Karpas-422 (cell line): Measurements from ENCODE around the gene KIF2C. TPM values are rescaled to one million over a fixed set of nuclear protein-coding genes. Genes with fewer than 3 reads are reported as not detected.
"Not testable (repeated sequence)": the region's sequence is repeated elsewhere in the genome, so short reads cannot be mapped to it uniquely, and the experiment has no call there.

ENCODE experiments used
- DNase-seq: peaks from one replicate; pipeline ENCODE4 v3.0.0-alpha.2; 2015
- H2AFZ ChIP-seq: fragments of 200-600 bp; sonication (generic); 2 replicates; pipeline ENCODE4 v1.6.1; 2014; ENCODE audit warnings: antibody characterized with exemption, low read length, mixed read lengths
- H3K27ac ChIP-seq: fragments of 200-600 bp; sonication (generic); 2 replicates; pipeline ENCODE4 v1.5.1; 2014; ENCODE audit warnings: mild to moderate bottlenecking, low read length, moderate library complexity
- H3K27me3 ChIP-seq: fragments of 200-600 bp; sonication (generic); 2 replicates; pipeline ENCODE4 v1.6.1; 2014; ENCODE audit warnings: low read length, mixed read lengths
- H3K36me3 ChIP-seq: fragments of 200-600 bp; sonication (generic); 2 replicates; pipeline ENCODE4 v1.6.1; 2014; ENCODE audit warnings: low read length, mixed read lengths; ENCODE audit not compliant: insufficient read depth
- H3K4me1 ChIP-seq: fragments of 200-600 bp; sonication (generic); 2 replicates; pipeline ENCODE4 v1.6.1; 2014; ENCODE audit warnings: mild to moderate bottlenecking, low read length, mixed read lengths
- H3K4me2 ChIP-seq: fragments of 200-600 bp; sonication (generic); 2 replicates; pipeline ENCODE4 v1.6.1; 2014; ENCODE audit warnings: low read length, low read depth, mild to moderate bottlenecking; ENCODE audit not compliant: poor library complexity, severe bottlenecking
- H3K4me3 ChIP-seq: fragments of 200-600 bp; sonication (generic); 2 replicates; pipeline ENCODE4 v1.5.1; 2014; ENCODE audit warnings: mild to moderate bottlenecking, antibody characterized with exemption, low read length, mixed read lengths
- H3K79me2 ChIP-seq: fragments of 200-600 bp; sonication (generic); 2 replicates; pipeline ENCODE4 v1.6.1; 2014; ENCODE audit warnings: mild to moderate bottlenecking, low read length, mixed read lengths
- H3K9ac ChIP-seq: fragments of 200-600 bp; sonication (generic); 2 replicates; pipeline ENCODE4 v1.6.0; 2014; ENCODE audit warnings: low read length
- H3K9me2 ChIP-seq: fragments of 200-600 bp; sonication (generic), shearing (Covaris generic); replicated peaks from 2 replicates; pipeline ENCODE4 v1.6.0; 2014; ENCODE audit warnings: mild to moderate bottlenecking, low read length, moderate library complexity; ENCODE audit not compliant: insufficient read depth
- H3K9me3 ChIP-seq: fragments of 300-700, 200-600 bp; sonication (generic); 2 replicates; pipeline ENCODE4 v1.6.1; 2014; ENCODE audit warnings: low read length, mixed read lengths
- H4K20me1 ChIP-seq: fragments of 200-600 bp; sonication (generic); 2 replicates; pipeline ENCODE4 v1.6.1; 2014; ENCODE audit warnings: mild to moderate bottlenecking, antibody characterized with exemption, low read length, low read depth; ENCODE audit not compliant: insufficient read depth
- small RNA-seq: library from RNA; depleted of rRNA; stranded (forward); fragments of <200 nt; gene quantifications from one replicate; pipeline ENCODE3, GENCODE V24; 2014
- total RNA-seq: library from RNA; depleted of rRNA; stranded (reverse); fragments of >200 nt; shearing (Covaris generic); gene quantifications from 2 replicates; pipeline ENCODE4 v1.2.3, GENCODE V29; 2014; ENCODE audit warnings: low replicate concordance; rRNA removed

The KIF2C gene
- total RNA-seq, 1 experiment from 2014 or later: 26.7 TPM

- not testable (repeated sequence) for H3K27me3 ChIP-seq, H3K4me2 ChIP-seq, H3K4me3 ChIP-seq, H3K9me2 ChIP-seq, H4K20me1 ChIP-seq, H3K9ac ChIP-seq, DNase-seq, H3K27ac ChIP-seq, H3K79me2 ChIP-seq, H2AFZ ChIP-seq, H3K36me3 ChIP-seq, H3K9me3 ChIP-seq
- peaks cover 26% of the 10 kb centered on the region for H3K4me1 ChIP-seq
These were observed 76.3 kb downstream of the KIF2C start for GRCh38 chr1:44815926-44816325.

GRCh38 chr1:44817307-44817706 lies 77.7 kb downstream of the KIF2C start:
- Histone ChIP-seq H3K27me3 (no peaks in the 10 kb centered on the region), H2AFZ (no peak overlapping the region), H3K36me3 (no peaks in the 10 kb centered on the region), H3K4me2 (no peak overlapping the region), H3K9ac (no peak overlapping the region), H4K20me1 (no peaks in the 10 kb centered on the region), H3K4me1 (peaks cover 26% of the 10 kb centered on the region), H3K9me2 (no peaks in the 10 kb centered on the region), H3K27ac (no peak overlapping the region), H3K4me3 (no peak overlapping the region), H3K79me2 (no peaks in the 10 kb centered on the region), H3K9me3 (no peaks in the 10 kb centered on the region)
- DNase-seq: no peak

Small RNA genes lying within 50 kb of the gene (small RNA-seq; reads per million reads assigned to genes)
- 97.7 reads per million, percentile 99 among the genes with 10 or more reads in this experiment for gene RNU5D-1
- 353 reads per million, percentile 99 among the genes with 10 or more reads in this experiment for gene RNU5F-1
- gene SNORD38A: 257 reads per million, percentile 99 among the genes with 10 or more reads in this experiment
- not detected for gene SNORD38B
- 887 reads per million, percentile 100 among the genes with 10 or more reads in this experiment for gene SNORD46
- gene SNORD55: not detected

Other genes starting within 250 kb of the KIF2C start
- gene TMEM53, start 65.4 kb upstream of the KIF2C start, total RNA-seq: 10.7 and 13.9 TPM in 2 replicates
- 5.4 and 7.7 TPM in 2 replicates for gene ARMH1, start 65.1 kb upstream of the KIF2C start, total RNA-seq
- not detected in 2 replicates for gene RNU5D-1, start 8.7 kb upstream of the KIF2C start, total RNA-seq
- 3,372 and 3,624 TPM in 2 replicates for gene RPS8, start 35.7 kb downstream of the KIF2C start, total RNA-seq
- gene BEST4, start 48.3 kb downstream of the KIF2C start, total RNA-seq: 1.0 and 1.3 TPM in 2 replicates
- 11.8 and 18.2 TPM in 2 replicates for gene PLK3, start 60.5 kb downstream of the KIF2C start, total RNA-seq
- gene DYNLT4, start 67.5 kb downstream of the KIF2C start, total RNA-seq: not detected in 2 replicates
- gene BTBD19, start 68.7 kb downstream of the KIF2C start, total RNA-seq: 0.69 and 0.75 TPM in 2 replicates
- gene PTCH2, start 103.4 kb downstream of the KIF2C start, total RNA-seq: 0.04 and 0.43 TPM in 2 replicates
- 22.4 and 25.0 TPM in 2 replicates for gene EIF2B3, start 246.8 kb downstream of the KIF2C start, total RNA-seq